Smooth muscle cell (in vitro differentiated cells): ENCODE data around the gene RSPH9. TPM values are rescaled to one million over a fixed set of nuclear protein-coding genes. Genes with fewer than 3 reads are reported as not detected.

Experiments
- DNase-seq: peaks from one replicate; lab custom pipeline; 2025; ENCODE audit not compliant: unreplicated experiment; lab: John Stamatoyannopoulos, UW
- H2AFZ ChIP-seq: fragments of 200-600 bp; sonication (generic); 2 replicates; pipeline ENCODE4 v1.6.0; 2016; ENCODE audit warnings: antibody characterized with exemption, low read depth, mild to moderate bottlenecking
- H3F3A ChIP-seq: fragments of 200-600 bp; sonication (generic); 2 replicates; pipeline ENCODE4 v1.6.0; 2017; ENCODE audit warnings: antibody characterized with exemption, low read depth
- H3K27ac ChIP-seq: fragments of 200-600 bp; sonication (generic); 2 replicates; pipeline ENCODE4 v1.5.1; 2016; ENCODE audit warnings: low read depth, mild to moderate bottlenecking
- H3K27me3 ChIP-seq: fragments of 200-600 bp; sonication (generic); 2 replicates; pipeline ENCODE4 v1.6.1; 2016; ENCODE audit warnings: low read depth, mild to moderate bottlenecking
- H3K36me3 ChIP-seq: fragments of 200-600 bp; sonication (generic); 2 replicates; pipeline ENCODE4 v1.5.1; 2016; ENCODE audit warnings: low read depth
- H3K4me1 ChIP-seq: fragments of 200-600 bp; sonication (generic); 2 replicates; pipeline ENCODE4 v1.5.1; 2016; ENCODE audit warnings: low read depth
- H3K4me2 ChIP-seq: fragments of 200-600 bp; sonication (generic); 2 replicates; pipeline ENCODE4 v1.6.0; 2016; ENCODE audit warnings: mild to moderate bottlenecking
- H3K4me3 ChIP-seq: fragments of 200-600 bp; sonication (generic); 2 replicates; pipeline ENCODE4 v1.5.1; 2016; ENCODE audit warnings: mild to moderate bottlenecking
- H3K79me2 ChIP-seq: fragments of 200-600 bp; sonication (generic); 2 replicates; pipeline ENCODE4 v1.6.0; 2016; ENCODE audit warnings: low read depth, mild to moderate bottlenecking
- H3K9ac ChIP-seq: fragments of 200-600 bp; sonication (generic); 2 replicates; pipeline ENCODE4 v1.6.0; 2016; ENCODE audit warnings: low read depth
- H3K9me3 ChIP-seq: fragments of 200-600 bp; sonication (generic); replicated peaks from 2 replicates; pipeline ENCODE4 v1.5.1; 2016; ENCODE audit warnings: low read depth
- H4K20me1 ChIP-seq: fragments of 200-600 bp; sonication (generic); 2 replicates; pipeline ENCODE4 v1.6.0; 2016; ENCODE audit warnings: low read depth
- WGBS: methylation state at CpG from one replicate; pipeline ENCODE4 v1.1.7; 2016; ENCODE audit warnings: low lambda C conversion rate; 5-methylcytosine and 5-hydroxymethylcytosine counted together
- polyA plus RNA-seq: library from polyadenylated mRNA; unstranded; fragments of >200 nt; fragmentation: Nextera tagmentation; extraction: Ambion mirVana; gene quantifications from 2 replicates; pipeline ENCODE4 v1.2.1, GENCODE V29; 2016
- total RNA-seq: library from RNA; depleted of rRNA; stranded (reverse); fragments of >200 nt; gene quantifications from 2 replicates; pipeline ENCODE4 v1.2.3, GENCODE V29; 2014
- TF ChIP-seq, protein P1 (sequence below): fragments of 200-600 bp; sonication (generic); IDR thresholded peaks from 2 replicates; pipeline ENCODE4 v1.5.1; 2017; ENCODE audit warnings: borderline replicate concordance, mild to moderate bottlenecking, antibody characterized with exemption; ENCODE audit not compliant: insufficient read depth, poor library complexity, severe bottlenecking

RSPH9 gene
- total and polyA plus RNA-seq, 2 experiments from 2014 or later, result 1.9 to 2.5 TPM

DNA sequence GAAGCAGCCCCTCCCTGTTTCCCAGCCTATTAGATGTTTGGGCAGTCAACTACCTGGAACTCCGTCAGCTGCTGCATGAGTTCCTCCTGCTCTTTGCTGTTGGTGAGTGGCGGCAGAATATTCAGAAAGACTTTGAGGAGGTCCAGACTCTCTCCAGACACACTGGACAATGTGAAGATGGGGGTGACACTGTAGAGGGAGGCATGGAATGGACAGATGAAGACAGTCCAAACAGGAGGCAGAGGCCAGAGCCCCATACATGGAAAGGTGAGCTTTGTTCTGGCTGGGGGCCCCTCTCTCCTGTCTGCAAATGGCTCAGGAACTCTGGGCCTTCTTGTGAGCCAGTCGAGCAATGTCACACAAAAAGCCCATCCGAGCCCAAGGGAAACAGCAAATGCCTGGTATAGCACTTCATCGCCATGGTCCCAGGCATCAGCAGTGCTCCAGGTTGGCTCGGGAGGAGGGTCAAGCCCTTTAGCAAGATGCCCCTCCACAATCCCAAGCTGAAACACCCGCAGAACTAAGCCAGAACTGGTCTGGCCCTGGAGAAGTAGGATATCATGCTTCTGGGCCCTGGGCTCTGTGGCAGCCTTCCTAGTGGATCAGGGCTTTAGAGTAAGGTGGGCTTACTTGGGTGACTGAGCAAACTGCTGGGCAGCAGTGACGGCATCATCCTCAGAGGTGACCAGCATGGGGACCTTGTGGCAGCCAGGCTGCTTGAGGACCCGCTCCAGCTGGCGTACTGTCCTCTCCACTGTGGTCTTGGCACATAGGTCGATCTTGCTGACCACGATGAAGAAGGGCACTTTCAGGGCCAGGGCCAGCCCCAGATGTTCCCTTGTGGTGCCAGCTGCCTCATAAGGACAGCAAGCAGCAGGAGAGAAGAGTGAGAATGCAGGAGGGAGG, 20.7 kb upstream of the RSPH9 start:
- H3K9ac ChIP-seq, result no peak overlapping the region

DNA sequence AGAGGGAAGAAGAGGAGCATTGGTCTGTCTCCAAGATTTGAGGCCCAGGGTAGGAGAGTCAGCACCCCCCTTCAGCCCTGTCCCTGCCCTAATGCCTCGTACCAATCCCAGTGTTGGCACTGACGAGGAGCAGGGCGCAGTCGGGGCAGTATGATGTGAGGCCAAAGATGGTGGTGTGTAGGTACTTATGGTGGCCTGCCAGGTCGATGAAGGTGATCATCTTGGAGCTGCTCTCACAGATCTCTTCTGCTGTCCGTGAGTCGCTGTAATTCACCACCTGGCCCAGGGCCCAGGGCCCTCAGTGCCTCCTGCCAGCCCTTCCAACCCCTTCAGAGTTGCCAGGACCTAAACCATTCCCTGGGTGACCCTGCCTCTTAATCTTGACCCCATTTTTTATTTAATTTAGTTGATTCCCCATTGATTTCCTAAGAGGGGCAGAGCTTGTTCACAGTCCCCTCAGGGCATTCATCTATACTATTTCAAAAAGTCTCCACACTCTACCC, 20.0 kb upstream of the RSPH9 start:
- Histone ChIP-seq H3K79me2 (peaks cover 27% of the 10 kb centered on the region), H2AFZ (no peak overlapping the region), H3K4me3 (no peak overlapping the region), H3K27ac (no peak overlapping the region), H3K36me3 (no peaks in the 10 kb centered on the region), H3K4me2 (no peak overlapping the region), H4K20me1 (no peaks in the 10 kb centered on the region), H3K9ac (no peak overlapping the region), H3K27me3 (no peaks in the 10 kb centered on the region), H3K4me1 (peaks cover 12% of the 10 kb centered on the region), H3F3A (peaks cover 13% of the 10 kb centered on the region), H3K9me3 (no peaks in the 10 kb centered on the region)
- no peak for DNase-seq
- TF ChIP-seq, protein P1, sequence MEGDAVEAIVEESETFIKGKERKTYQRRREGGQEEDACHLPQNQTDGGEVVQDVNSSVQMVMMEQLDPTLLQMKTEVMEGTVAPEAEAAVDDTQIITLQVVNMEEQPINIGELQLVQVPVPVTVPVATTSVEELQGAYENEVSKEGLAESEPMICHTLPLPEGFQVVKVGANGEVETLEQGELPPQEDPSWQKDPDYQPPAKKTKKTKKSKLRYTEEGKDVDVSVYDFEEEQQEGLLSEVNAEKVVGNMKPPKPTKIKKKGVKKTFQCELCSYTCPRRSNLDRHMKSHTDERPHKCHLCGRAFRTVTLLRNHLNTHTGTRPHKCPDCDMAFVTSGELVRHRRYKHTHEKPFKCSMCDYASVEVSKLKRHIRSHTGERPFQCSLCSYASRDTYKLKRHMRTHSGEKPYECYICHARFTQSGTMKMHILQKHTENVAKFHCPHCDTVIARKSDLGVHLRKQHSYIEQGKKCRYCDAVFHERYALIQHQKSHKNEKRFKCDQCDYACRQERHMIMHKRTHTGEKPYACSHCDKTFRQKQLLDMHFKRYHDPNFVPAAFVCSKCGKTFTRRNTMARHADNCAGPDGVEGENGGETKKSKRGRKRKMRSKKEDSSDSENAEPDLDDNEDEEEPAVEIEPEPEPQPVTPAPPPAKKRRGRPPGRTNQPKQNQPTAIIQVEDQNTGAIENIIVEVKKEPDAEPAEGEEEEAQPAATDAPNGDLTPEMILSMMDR, result no peak
- 97% methylated on average over 7 of the region's 7 CpGs for WGBS

More for the DNA sequence above, 20.7 kb upstream of the RSPH9 start:
- no peak for DNase-seq
- H3K4me3 ChIP-seq, result no peak overlapping the region
- H3F3A ChIP-seq, result peaks cover 19% of the 10 kb centered on the region
- no peak overlapping the region for H3K4me2 ChIP-seq
- H2AFZ ChIP-seq, result no peak overlapping the region
- H4K20me1 ChIP-seq, result no peaks in the 10 kb centered on the region
- H3K79me2 ChIP-seq, result peaks cover 27% of the 10 kb centered on the region
- no peaks in the 10 kb centered on the region for H3K27me3 ChIP-seq
- no peaks in the 10 kb centered on the region for H3K9me3 ChIP-seq
- WGBS, result 99% methylated on average over 12 of the region's 12 CpGs
- no peak overlapping the region for H3K27ac ChIP-seq
- peaks cover 12% of the 10 kb centered on the region for H3K4me1 ChIP-seq
- H3K36me3 ChIP-seq, result peaks cover 4% of the 10 kb centered on the region
- TF ChIP-seq, protein P1, result no peak

DNA sequence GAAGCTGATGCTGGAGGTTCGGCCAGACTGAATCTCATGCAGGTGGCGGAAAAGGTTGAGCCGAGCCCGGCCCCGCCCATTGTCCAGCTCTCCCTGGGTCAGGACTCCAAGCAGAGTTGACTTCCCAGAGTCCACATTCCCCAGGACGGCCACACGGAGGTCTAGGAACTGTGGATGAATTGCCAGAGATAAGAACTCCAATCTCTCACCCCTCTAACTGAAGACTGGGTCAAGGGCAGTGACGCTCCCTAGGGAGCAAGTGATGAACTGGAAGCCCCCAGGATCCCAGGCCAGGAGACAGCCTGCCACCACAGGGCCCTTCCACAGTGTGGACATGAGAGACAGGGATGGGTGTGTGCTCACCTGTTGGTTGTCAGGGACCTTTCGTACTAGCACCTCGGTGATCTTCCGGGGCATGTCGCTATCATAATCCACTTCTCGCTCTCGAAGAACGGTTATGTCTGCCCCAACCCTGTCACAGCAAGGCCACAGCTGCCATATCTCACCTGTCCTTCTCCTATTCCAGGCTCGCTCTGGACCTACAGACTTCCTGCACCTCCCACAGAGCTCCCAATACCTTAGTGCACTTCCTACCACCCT, 19.3 kb upstream of the RSPH9 start:
- no peaks in the 10 kb centered on the region for H3K27me3 ChIP-seq
- DNase-seq, result no peak
- H3K4me1 ChIP-seq, result peaks cover 12% of the 10 kb centered on the region
- H3K9ac ChIP-seq, result no peak overlapping the region
- H3K27ac ChIP-seq, result peak overlapping the region; percentile 95
- H3K9me3 ChIP-seq, result no peaks in the 10 kb centered on the region
- no peak overlapping the region for H2AFZ ChIP-seq
- TF ChIP-seq, protein P1, result no peak
- H4K20me1 ChIP-seq, result no peaks in the 10 kb centered on the region
- no peak overlapping the region for H3K4me3 ChIP-seq
- H3K36me3 ChIP-seq, result no peaks in the 10 kb centered on the region
- H3K79me2 ChIP-seq, result peaks cover 27% of the 10 kb centered on the region
- peaks cover 11% of the 10 kb centered on the region for H3F3A ChIP-seq
- H3K4me2 ChIP-seq, result no peak overlapping the region
- 97% methylated on average over 16 of the region's 16 CpGs for WGBS
